Endothelial cell (in vitro differentiated cells): Measurements from ENCODE around the gene EID2. TPM values are rescaled to one million over a fixed set of nuclear protein-coding genes. Genes with fewer than 3 reads are reported as not detected.

ENCODE experiments used
- DNase-seq: peaks from one replicate; pipeline ENCODE4 v3.0.0; 2021; ENCODE audit warnings: low spot score
- H3K27ac Mint-ChIP-seq: one replicate; pipeline ENCODE4 v1.8.0; 2021; ENCODE audit warnings: mixed read lengths, inconsistent platforms; ENCODE audit not compliant: unreplicated experiment
- H3K27me3 Mint-ChIP-seq: one replicate; pipeline ENCODE4 v1.8.0; 2021; ENCODE audit warnings: mild to moderate bottlenecking, moderate library complexity, mixed read lengths, inconsistent platforms; ENCODE audit not compliant: unreplicated experiment
- H3K36me3 Mint-ChIP-seq: one replicate; pipeline ENCODE4 v1.8.0; 2021; ENCODE audit warnings: mild to moderate bottlenecking, low read depth, mixed read lengths, inconsistent platforms; ENCODE audit not compliant: unreplicated experiment
- H3K4me1 Mint-ChIP-seq: one replicate; pipeline ENCODE4 v1.8.0; 2021; ENCODE audit warnings: mild to moderate bottlenecking, mixed read lengths, inconsistent platforms; ENCODE audit not compliant: unreplicated experiment
- H3K4me3 Mint-ChIP-seq: one replicate; pipeline ENCODE4 v1.8.0; 2021; ENCODE audit warnings: mild to moderate bottlenecking, mixed read lengths, inconsistent platforms; ENCODE audit not compliant: unreplicated experiment
- H3K9me3 Mint-ChIP-seq: one replicate; pipeline ENCODE4 v1.8.0; 2021; ENCODE audit warnings: mixed read lengths, inconsistent platforms; ENCODE audit not compliant: unreplicated experiment
- total RNA-seq: library from RNA; stranded (reverse); fragmentation: NEBNext Ultra II Directional; extraction: Animal tissue kit (Norgen Biotek cat#: 25700); gene quantifications from one replicate; pipeline ENCODE4 v1.2.1, GENCODE V29; 2021; ENCODE audit not compliant: unreplicated experiment
- TF ChIP-seq, protein P1 (sequence below): fragments of 200-600 bp; sonication (generic); IDR thresholded peaks from one replicate; pipeline ENCODE4 v1.5.0; 2021; ENCODE audit warnings: antibody characterized with exemption; ENCODE audit not compliant: unreplicated experiment

The EID2 gene
- total RNA-seq, 1 donor from 2014 or later: 19.6 TPM

DNA sequence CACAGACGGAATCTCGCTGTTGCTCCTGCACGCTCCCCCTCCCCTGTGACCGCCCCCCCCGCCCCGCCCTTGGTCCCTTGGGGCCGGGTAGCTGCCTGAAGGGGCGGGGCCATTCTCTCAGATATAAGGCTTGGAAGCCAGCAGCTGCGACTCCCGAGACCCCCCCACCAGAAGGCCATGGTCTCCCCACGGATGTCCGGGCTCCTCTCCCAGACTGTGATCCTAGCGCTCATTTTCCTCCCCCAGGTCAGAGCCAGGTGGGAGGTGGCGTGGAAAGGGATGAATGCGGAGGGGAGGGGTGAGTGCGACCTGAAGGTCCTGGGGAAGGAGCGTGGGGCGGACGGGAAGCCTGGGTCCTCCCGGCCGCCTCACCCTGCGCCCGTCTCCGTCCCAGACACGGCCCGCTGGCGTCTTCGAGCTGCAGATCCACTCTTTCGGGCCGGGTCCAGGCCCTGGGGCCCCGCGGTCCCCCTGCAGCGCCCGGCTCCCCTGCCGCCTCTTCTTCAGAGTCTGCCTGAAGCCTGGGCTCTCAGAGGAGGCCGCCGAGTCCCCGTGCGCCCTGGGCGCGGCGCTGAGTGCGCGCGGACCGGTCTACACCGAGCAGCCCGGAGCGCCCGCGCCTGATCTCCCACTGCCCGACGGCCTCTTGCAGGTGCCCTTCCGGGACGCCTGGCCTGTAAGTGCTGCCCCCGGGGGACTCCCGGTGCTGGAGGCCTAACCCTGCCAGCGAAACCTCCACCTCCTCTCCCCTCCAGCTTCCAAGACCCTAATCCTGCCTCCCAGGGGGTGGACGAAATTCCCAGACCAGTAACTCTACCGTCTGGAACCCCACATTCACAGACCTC is 40.9 kb downstream of the EID2 start, which contains the start of gene DLL3:
TSS of gene DLL3 (plus strand) at position 150 of the 845 bp plus-strand sequence. CDS start at position 178, 28 bp downstream.
- peak; percentile 53 for DNase-seq
- H3K27ac Mint-ChIP-seq: peak within 1 kb of the TSS; percentile 62
- H3K9me3 Mint-ChIP-seq: peaks cover 4% of the 10 kb centered on the region
- TF ChIP-seq, protein P1, sequence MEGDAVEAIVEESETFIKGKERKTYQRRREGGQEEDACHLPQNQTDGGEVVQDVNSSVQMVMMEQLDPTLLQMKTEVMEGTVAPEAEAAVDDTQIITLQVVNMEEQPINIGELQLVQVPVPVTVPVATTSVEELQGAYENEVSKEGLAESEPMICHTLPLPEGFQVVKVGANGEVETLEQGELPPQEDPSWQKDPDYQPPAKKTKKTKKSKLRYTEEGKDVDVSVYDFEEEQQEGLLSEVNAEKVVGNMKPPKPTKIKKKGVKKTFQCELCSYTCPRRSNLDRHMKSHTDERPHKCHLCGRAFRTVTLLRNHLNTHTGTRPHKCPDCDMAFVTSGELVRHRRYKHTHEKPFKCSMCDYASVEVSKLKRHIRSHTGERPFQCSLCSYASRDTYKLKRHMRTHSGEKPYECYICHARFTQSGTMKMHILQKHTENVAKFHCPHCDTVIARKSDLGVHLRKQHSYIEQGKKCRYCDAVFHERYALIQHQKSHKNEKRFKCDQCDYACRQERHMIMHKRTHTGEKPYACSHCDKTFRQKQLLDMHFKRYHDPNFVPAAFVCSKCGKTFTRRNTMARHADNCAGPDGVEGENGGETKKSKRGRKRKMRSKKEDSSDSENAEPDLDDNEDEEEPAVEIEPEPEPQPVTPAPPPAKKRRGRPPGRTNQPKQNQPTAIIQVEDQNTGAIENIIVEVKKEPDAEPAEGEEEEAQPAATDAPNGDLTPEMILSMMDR: no peak
- peaks cover 16% of the 10 kb centered on the region for H3K4me1 Mint-ChIP-seq
- peaks cover 10% of the 10 kb centered on the region for H3K27me3 Mint-ChIP-seq
- peak within 1 kb of the TSS; percentile 97 for H3K4me3 Mint-ChIP-seq
- peaks cover 21% of the 10 kb centered on the region for H3K36me3 Mint-ChIP-seq

DNA sequence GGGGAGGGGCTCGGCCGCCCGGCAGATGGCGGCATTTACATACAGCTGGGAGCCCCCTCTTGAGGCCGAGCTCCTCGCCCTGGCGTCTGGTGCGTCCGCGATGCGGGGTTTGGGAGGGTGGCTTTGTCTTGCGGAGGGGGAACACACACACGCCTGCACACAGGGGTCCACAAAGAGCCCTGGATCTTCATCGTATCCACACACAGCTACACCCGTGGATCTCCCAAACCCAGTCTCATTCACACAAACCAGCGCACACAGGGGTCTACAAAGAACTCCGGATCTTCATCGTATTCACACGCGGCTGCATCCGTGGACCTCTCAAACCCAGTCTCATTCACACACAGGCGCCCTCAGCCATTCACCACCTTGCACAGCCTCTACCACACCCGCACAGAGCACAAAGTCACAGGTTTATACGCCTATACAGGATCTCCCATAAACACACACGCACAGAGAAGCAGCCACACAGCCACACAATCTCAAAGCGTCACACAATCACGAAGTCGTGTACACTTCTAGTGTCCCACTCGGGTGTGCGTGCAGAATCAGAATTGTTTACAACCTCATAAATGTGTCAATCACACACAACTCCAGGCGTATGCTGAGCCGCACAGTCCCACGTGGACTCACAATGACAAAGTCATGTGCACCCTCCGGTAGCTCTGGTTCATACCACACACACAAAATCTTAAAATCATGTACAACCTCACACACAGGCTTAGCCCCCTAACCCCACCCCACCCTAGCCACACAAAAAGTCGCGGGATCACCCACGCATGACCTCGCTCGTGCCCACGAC is 41.8 kb downstream of the EID2 start:
- H3K4me1 Mint-ChIP-seq: peaks cover 16% of the 10 kb centered on the region
- H3K27me3 Mint-ChIP-seq: peaks cover 10% of the 10 kb centered on the region
- peaks cover 4% of the 10 kb centered on the region for H3K9me3 Mint-ChIP-seq
- peak overlapping the region; percentile 97 for H3K4me3 Mint-ChIP-seq
- peaks cover 13% of the 10 kb centered on the region for H3K36me3 Mint-ChIP-seq
- peak overlapping the region; percentile 62 for H3K27ac Mint-ChIP-seq
- TF ChIP-seq, protein P1: no peak
- DNase-seq: peak; percentile 81

DNA sequence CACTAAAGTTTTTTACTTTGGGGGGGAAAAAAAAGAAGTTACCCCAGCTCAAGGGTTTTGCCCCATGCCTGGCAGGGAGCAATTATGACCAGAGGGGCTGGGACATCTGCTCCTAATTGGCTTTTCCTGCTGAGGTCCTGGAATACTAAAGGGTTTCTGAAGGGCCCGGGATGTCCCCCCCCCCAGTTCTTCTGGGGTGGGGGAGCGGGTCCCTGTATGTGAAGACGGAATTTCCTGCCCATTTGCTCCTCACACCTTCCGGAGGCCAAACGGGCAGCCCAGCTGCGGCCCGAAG is 42.3 kb downstream of the EID2 start:
- no peak overlapping the region for H3K27ac Mint-ChIP-seq
- H3K36me3 Mint-ChIP-seq: peaks cover 15% of the 10 kb centered on the region
- peaks cover 16% of the 10 kb centered on the region for H3K4me1 Mint-ChIP-seq
- peaks cover 4% of the 10 kb centered on the region for H3K9me3 Mint-ChIP-seq
- H3K4me3 Mint-ChIP-seq: no peak overlapping the region
- H3K27me3 Mint-ChIP-seq: peaks cover 10% of the 10 kb centered on the region
- TF ChIP-seq, protein P1: no peak
- DNase-seq: no peak

DNA sequence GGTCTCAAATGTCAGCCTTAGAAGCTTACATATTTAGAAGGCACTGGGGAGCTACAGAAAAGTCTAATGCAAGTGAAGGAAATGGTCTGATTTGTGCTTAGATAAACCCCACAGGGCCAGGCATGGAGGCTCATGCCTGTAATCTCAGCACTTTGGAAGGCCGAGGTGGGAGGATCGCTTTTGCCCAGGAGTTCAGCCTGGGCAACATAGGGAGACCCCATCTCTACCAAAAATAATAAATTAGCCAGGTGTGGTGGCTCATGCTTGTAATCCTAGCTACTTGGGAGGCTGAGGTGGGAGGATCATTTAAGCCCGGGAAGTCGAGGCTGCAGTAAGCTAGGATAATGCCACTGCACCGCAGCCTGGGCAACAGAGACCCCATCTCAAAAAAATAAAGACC is 43.9 kb downstream of the EID2 start:
- H3K4me1 Mint-ChIP-seq: peaks cover 16% of the 10 kb centered on the region
- H3K9me3 Mint-ChIP-seq: peaks cover 4% of the 10 kb centered on the region
- H3K36me3 Mint-ChIP-seq: peaks cover 15% of the 10 kb centered on the region
- no peak overlapping the region for H3K4me3 Mint-ChIP-seq
- no peak for DNase-seq
- TF ChIP-seq, protein P1: no peak
- H3K27me3 Mint-ChIP-seq: peaks cover 10% of the 10 kb centered on the region
- peak overlapping the region; percentile 8 for H3K27ac Mint-ChIP-seq
